Measurements from ENCODE around the gene KIRREL2.

KIRREL2 gene

DNA sequence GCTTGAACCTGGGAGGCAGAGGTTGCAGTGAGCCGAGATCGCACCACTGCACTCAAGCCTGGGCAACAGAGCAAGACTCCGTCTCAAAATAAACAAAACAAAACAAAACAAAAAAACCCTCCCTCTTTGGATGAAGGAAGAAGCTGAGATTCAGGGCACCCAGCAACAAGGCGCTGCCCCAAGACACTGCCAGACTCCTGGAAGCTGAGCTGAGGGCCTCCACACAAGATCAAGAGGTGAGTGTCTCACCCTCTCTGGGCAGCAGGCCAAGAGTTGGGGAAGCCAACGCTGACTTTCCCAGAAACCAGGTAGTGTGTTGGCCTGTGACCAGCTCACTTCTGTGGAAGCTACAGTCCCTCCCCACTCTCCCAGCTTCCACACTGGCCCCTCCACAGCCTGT lies 55.1 kb downstream of the KIRREL2 start (continued):
- TF ChIP-seq, protein P1, sequence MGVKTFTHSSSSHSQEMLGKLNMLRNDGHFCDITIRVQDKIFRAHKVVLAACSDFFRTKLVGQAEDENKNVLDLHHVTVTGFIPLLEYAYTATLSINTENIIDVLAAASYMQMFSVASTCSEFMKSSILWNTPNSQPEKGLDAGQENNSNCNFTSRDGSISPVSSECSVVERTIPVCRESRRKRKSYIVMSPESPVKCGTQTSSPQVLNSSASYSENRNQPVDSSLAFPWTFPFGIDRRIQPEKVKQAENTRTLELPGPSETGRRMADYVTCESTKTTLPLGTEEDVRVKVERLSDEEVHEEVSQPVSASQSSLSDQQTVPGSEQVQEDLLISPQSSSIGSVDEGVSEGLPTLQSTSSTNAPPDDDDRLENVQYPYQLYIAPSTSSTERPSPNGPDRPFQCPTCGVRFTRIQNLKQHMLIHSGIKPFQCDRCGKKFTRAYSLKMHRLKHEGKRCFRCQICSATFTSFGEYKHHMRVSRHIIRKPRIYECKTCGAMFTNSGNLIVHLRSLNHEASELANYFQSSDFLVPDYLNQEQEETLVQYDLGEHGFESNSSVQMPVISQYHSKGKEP (tag by site-specific recombination; IDR thresholded peaks at IDR 0.05) = no peak
- TF ChIP-seq ZNF701 (tag by site-specific recombination; IDR thresholded peaks at IDR 0.05) (no peak), SP7 (tag by site-specific recombination; IDR thresholded peaks at IDR 0.05) (peak; percentile 52), ZNF658 (tag by site-specific recombination; IDR thresholded peaks at IDR 0.05) (no peak), ZNF169 (tag by site-specific recombination; IDR thresholded peaks at IDR 0.05) (no peak), ZNF10 (tag by site-specific recombination; IDR thresholded peaks at IDR 0.05) (no peak), TRIM28 (IDR thresholded peaks at IDR 0.05; ENCODE audit: borderline replicate concordance, low read length) (no peak), GLI4 (tag by site-specific recombination; IDR thresholded peaks at IDR 0.05) (no peak), ZNF266 (tag by site-specific recombination; IDR thresholded peaks at IDR 0.05; ENCODE audit: low read depth) (no peak), ZNF132 (tag by site-specific recombination; IDR thresholded peaks at IDR 0.05; ENCODE audit: borderline replicate concordance) (no peak), ZNF600 (tag by site-specific recombination; IDR thresholded peaks at IDR 0.05) (peak; percentile 72), ZIC2 (tag by site-specific recombination; IDR thresholded peaks at IDR 0.05) (no peak), ZNF114 (tag by site-specific recombination; IDR thresholded peaks at IDR 0.05) (no peak), KLF16 (tag by site-specific recombination; IDR thresholded peaks at IDR 0.05) (no peak), ZNF791 (tag by site-specific recombination; IDR thresholded peaks at IDR 0.05) (no peak), ZNF654 (tag by site-specific recombination; IDR thresholded peaks at IDR 0.05; ENCODE audit: low read depth) (no peak), SALL2 (tag by site-specific recombination; IDR thresholded peaks at IDR 0.05; ENCODE audit: borderline replicate concordance) (no peak), ZNF768 (tag by site-specific recombination; IDR thresholded peaks at IDR 0.05) (no peak), SCRT2 (tag by site-specific recombination; IDR thresholded peaks at IDR 0.05) (peak; percentile 53), ZBTB48 (tag by site-specific recombination; IDR thresholded peaks at IDR 0.05) (peak; percentile 61; the same call in 1 of the 2 replicates), ZNF16 (tag by site-specific recombination; IDR thresholded peaks at IDR 0.05; ENCODE audit: low read depth) (no peak), ZNF610 (tag by site-specific recombination; IDR thresholded peaks at IDR 0.05; ENCODE audit: borderline replicate concordance) (no peak), OSR2 (tag by site-specific recombination; IDR thresholded peaks at IDR 0.05) (peak; percentile 75), ZNF335 (tag by site-specific recombination; conservative IDR thresholded peaks at IDR 0.05) (peak; percentile 55)
- TF ChIP-seq, protein P2, sequence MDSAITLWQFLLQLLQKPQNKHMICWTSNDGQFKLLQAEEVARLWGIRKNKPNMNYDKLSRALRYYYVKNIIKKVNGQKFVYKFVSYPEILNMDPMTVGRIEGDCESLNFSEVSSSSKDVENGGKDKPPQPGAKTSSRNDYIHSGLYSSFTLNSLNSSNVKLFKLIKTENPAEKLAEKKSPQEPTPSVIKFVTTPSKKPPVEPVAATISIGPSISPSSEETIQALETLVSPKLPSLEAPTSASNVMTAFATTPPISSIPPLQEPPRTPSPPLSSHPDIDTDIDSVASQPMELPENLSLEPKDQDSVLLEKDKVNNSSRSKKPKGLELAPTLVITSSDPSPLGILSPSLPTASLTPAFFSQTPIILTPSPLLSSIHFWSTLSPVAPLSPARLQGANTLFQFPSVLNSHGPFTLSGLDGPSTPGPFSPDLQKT (IDR thresholded peaks at IDR 0.05; ENCODE audit: borderline replicate concordance, low read depth, low read length) = no peak
- TF ChIP-seq, protein P3, sequence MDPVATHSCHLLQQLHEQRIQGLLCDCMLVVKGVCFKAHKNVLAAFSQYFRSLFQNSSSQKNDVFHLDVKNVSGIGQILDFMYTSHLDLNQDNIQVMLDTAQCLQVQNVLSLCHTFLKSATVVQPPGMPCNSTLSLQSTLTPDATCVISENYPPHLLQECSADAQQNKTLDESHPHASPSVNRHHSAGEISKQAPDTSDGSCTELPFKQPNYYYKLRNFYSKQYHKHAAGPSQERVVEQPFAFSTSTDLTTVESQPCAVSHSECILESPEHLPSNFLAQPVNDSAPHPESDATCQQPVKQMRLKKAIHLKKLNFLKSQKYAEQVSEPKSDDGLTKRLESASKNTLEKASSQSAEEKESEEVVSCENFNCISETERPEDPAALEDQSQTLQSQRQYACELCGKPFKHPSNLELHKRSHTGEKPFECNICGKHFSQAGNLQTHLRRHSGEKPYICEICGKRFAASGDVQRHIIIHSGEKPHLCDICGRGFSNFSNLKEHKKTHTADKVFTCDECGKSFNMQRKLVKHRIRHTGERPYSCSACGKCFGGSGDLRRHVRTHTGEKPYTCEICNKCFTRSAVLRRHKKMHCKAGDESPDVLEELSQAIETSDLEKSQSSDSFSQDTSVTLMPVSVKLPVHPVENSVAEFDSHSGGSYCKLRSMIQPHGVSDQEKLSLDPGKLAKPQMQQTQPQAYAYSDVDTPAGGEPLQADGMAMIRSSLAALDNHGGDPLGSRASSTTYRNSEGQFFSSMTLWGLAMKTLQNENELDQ (tag by site-specific recombination; IDR thresholded peaks at IDR 0.05; ENCODE audit: low read depth) = no peak
- TF ChIP-seq, protein P4, sequence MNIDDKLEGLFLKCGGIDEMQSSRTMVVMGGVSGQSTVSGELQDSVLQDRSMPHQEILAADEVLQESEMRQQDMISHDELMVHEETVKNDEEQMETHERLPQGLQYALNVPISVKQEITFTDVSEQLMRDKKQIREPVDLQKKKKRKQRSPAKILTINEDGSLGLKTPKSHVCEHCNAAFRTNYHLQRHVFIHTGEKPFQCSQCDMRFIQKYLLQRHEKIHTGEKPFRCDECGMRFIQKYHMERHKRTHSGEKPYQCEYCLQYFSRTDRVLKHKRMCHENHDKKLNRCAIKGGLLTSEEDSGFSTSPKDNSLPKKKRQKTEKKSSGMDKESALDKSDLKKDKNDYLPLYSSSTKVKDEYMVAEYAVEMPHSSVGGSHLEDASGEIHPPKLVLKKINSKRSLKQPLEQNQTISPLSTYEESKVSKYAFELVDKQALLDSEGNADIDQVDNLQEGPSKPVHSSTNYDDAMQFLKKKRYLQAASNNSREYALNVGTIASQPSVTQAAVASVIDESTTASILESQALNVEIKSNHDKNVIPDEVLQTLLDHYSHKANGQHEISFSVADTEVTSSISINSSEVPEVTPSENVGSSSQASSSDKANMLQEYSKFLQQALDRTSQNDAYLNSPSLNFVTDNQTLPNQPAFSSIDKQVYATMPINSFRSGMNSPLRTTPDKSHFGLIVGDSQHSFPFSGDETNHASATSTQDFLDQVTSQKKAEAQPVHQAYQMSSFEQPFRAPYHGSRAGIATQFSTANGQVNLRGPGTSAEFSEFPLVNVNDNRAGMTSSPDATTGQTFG (tag by site-specific recombination; IDR thresholded peaks at IDR 0.05; ENCODE audit: borderline replicate concordance) = no peak
- TF ChIP-seq, protein P5, sequence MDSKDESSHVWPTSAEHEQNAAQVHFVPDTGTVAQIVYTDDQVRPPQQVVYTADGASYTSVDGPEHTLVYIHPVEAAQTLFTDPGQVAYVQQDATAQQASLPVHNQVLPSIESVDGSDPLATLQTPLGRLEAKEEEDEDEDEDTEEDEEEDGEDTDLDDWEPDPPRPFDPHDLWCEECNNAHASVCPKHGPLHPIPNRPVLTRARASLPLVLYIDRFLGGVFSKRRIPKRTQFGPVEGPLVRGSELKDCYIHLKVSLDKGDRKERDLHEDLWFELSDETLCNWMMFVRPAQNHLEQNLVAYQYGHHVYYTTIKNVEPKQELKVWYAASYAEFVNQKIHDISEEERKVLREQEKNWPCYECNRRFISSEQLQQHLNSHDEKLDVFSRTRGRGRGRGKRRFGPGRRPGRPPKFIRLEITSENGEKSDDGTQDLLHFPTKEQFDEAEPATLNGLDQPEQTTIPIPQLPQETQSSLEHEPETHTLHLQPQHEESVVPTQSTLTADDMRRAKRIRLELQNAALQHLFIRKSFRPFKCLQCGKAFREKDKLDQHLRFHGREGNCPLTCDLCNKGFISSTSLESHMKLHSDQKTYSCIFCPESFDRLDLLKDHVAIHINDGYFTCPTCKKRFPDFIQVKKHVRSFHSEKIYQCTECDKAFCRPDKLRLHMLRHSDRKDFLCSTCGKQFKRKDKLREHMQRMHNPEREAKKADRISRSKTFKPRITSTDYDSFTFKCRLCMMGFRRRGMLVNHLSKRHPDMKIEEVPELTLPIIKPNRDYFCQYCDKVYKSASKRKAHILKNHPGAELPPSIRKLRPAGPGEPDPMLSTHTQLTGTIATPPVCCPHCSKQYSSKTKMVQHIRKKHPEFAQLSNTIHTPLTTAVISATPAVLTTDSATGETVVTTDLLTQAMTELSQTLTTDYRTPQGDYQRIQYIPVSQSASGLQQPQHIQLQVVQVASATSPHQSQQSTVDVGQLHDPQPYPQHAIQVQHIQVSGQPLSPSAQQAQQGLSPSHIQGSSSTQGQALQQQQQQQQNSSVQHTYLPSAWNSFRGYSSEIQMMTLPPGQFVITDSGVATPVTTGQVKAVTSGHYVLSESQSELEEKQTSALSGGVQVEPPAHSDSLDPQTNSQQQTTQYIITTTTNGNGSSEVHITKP (tag by site-specific recombination; IDR thresholded peaks at IDR 0.05) = peak; percentile 51; the same call in 1 of the 2 replicates
- TF ChIP-seq, protein P6, sequence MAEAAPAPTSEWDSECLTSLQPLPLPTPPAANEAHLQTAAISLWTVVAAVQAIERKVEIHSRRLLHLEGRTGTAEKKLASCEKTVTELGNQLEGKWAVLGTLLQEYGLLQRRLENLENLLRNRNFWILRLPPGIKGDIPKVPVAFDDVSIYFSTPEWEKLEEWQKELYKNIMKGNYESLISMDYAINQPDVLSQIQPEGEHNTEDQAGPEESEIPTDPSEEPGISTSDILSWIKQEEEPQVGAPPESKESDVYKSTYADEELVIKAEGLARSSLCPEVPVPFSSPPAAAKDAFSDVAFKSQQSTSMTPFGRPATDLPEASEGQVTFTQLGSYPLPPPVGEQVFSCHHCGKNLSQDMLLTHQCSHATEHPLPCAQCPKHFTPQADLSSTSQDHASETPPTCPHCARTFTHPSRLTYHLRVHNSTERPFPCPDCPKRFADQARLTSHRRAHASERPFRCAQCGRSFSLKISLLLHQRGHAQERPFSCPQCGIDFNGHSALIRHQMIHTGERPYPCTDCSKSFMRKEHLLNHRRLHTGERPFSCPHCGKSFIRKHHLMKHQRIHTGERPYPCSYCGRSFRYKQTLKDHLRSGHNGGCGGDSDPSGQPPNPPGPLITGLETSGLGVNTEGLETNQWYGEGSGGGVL (tag by site-specific recombination; IDR thresholded peaks at IDR 0.05) = peak; percentile 54; the same call in 1 of the 2 replicates

Data from HEK293 (cell line).